Neuronal stem cell (in vitro differentiated cells): ENCODE data around the gene GSAP.

Experiments used
- DNase-seq: peaks from one replicate; pipeline ENCODE4 v3.0.0-alpha.2; 2013; ENCODE audit warnings: low spot score
- H2AFZ ChIP-seq: one replicate; pipeline ENCODE4 v1.6.1; 2013; ENCODE audit warnings: mild to moderate bottlenecking, low read length, inconsistent platforms
- H2AK5ac ChIP-seq: 2 replicates; pipeline ENCODE4 v1.6.1; 2013; ENCODE audit warnings: low read depth, mild to moderate bottlenecking, inconsistent platforms, low read length, moderate library complexity, mixed read lengths
- H2BK120ac ChIP-seq: 2 replicates; pipeline ENCODE4 v1.6.1; 2013; ENCODE audit warnings: low read depth, mild to moderate bottlenecking, inconsistent platforms, low read length, moderate library complexity, mixed read lengths
- H2BK12ac ChIP-seq: one replicate; pipeline ENCODE4 v1.6.1; 2013; ENCODE audit warnings: low read length, inconsistent platforms
- H2BK15ac ChIP-seq: 2 replicates; pipeline ENCODE4 v1.6.1; 2013; ENCODE audit warnings: mild to moderate bottlenecking, low read length, inconsistent platforms, mixed read lengths
- H2BK5ac ChIP-seq: one replicate; pipeline ENCODE4 v1.6.1; 2013; ENCODE audit warnings: inconsistent platforms, mild to moderate bottlenecking, low read length, moderate library complexity
- H3K14ac ChIP-seq: one replicate; pipeline ENCODE4 v1.6.1; 2013; ENCODE audit warnings: low read length, inconsistent platforms
- H3K18ac ChIP-seq: 2 replicates; pipeline ENCODE4 v1.6.1; 2013; ENCODE audit warnings: low read length, inconsistent platforms
- H3K23ac ChIP-seq: 2 replicates; pipeline ENCODE4 v1.6.1; 2013; ENCODE audit warnings: low read depth, mild to moderate bottlenecking, mixed read lengths, low read length, inconsistent platforms; ENCODE audit not compliant: poor library complexity
- H3K27ac ChIP-seq: replicated peaks from 3 replicates; pipeline ENCODE4 v1.5.1; 2013; ENCODE audit warnings: low read length, inconsistent platforms
- H3K27me3 ChIP-seq, 3 experiments: 2 replicates each; pipeline ENCODE4 v1.6.1; 2013; ENCODE audit warnings: low read length in 3 of 3, mild to moderate bottlenecking in 2 of 3, inconsistent platforms in 1 of 3, low read depth in 1 of 3, mixed read lengths in 1 of 3, moderate library complexity in 1 of 3; ENCODE audit not compliant: control insufficient read depth in 3 of 3, insufficient read depth in 3 of 3
- H3K36me3 ChIP-seq, 2 donors: replicated peaks in 1 of 2; 2 replicates each; pipeline ENCODE4 v1.6.1; 2013; ENCODE audit warnings: low read length in 2 of 2; ENCODE audit not compliant: control insufficient read depth in 2 of 2, insufficient read depth in 2 of 2
- H3K4ac ChIP-seq: 2 replicates; pipeline ENCODE4 v1.6.1; 2013; ENCODE audit warnings: inconsistent platforms, mild to moderate bottlenecking, low read length, moderate library complexity
- H3K4me1 ChIP-seq, 2 donors: 1 replicate in 1 of 2; 2 replicates in 1 of 2; pipeline ENCODE4 v1.6.1; 2013; ENCODE audit warnings: low read length in 2 of 2, low read depth in 1 of 2; ENCODE audit not compliant: control insufficient read depth in 2 of 2, insufficient read depth in 1 of 2
- H3K4me2 ChIP-seq: one replicate; pipeline ENCODE4 v1.6.1; 2013; ENCODE audit warnings: mild to moderate bottlenecking, low read length, inconsistent platforms; ENCODE audit not compliant: insufficient read depth, poor library complexity, severe bottlenecking
- H3K4me3 ChIP-seq, 2 donors: 2 replicates each; pipeline ENCODE4 v1.5.1; 2013; ENCODE audit warnings: low read length in 2 of 2, mild to moderate bottlenecking in 2 of 2, inconsistent platforms in 1 of 2, moderate library complexity in 1 of 2
- H3K79me1 ChIP-seq: one replicate; pipeline ENCODE4 v1.6.1; 2013; ENCODE audit warnings: low read depth, mild to moderate bottlenecking, inconsistent platforms, low read length, moderate library complexity
- H3K9ac ChIP-seq: one replicate; pipeline ENCODE4 v1.6.1; 2013; ENCODE audit warnings: mild to moderate bottlenecking, low read depth, low read length, inconsistent platforms; ENCODE audit not compliant: poor library complexity
- H3K9me3 ChIP-seq, 2 donors: replicated peaks in 1 of 2; 2 replicates each; pipeline versions ENCODE3 to v1.6.1; 2013; ENCODE audit warnings: low read length in 2 of 2, mild to moderate bottlenecking in 2 of 2, inconsistent platforms in 1 of 2, low read depth in 1 of 2, mixed read lengths in 1 of 2, moderate library complexity in 1 of 2; ENCODE audit not compliant: control insufficient read depth in 2 of 2, insufficient read depth in 1 of 2
- H4K8ac ChIP-seq: one replicate; pipeline ENCODE4 v1.6.1; 2013; ENCODE audit warnings: low read depth, mild to moderate bottlenecking, inconsistent platforms, low read length, moderate library complexity
- H4K91ac ChIP-seq: one replicate; pipeline ENCODE4 v1.6.1; 2013; ENCODE audit warnings: low read length, low read depth, mild to moderate bottlenecking, inconsistent platforms; ENCODE audit not compliant: poor library complexity
- WGBS, 2 donors: extraction: QIAGEN DNeasy Blood & Tissue Kit; methylation state at CpG; one replicate each; pipeline ENCODE4 v1.1.7; 2013; ENCODE audit warnings: missing lambda C conversion rate in 2 of 2, mixed read lengths in 1 of 2; ENCODE audit not compliant: insufficient read length in 2 of 2, insufficient replicate concordance in 1 of 2; ENCODE audit errors: extremely low coverage in 2 of 2; 5-methylcytosine and 5-hydroxymethylcytosine counted together

Gene GSAP

GRCh38 chr7:77327932-77328628 lies 88.1 kb downstream of the GSAP start:
- Histone ChIP-seq H3K18ac (no peak overlapping the region), H2BK120ac (no peak overlapping the region), H3K9ac (no peak overlapping the region), H4K8ac (no peak overlapping the region), H3K4me1 (peaks cover 1 to 4% of the 10 kb centered on the region in 2 donors), H2BK5ac (no peak overlapping the region), H3K4ac (no peak overlapping the region), H3K27me3 (no peaks in the 10 kb centered on the region), H3K23ac (no peak overlapping the region), H3K4me2 (no peak overlapping the region), H3K4me3 (peak overlapping the region in 1 of 2 donors; percentile 32), H3K14ac (no peak overlapping the region), H3K27ac (no peak overlapping the region), H4K91ac (no peak overlapping the region), H2AK5ac (no peak overlapping the region), H3K36me3 (no peaks in the 10 kb centered on the region), H2AFZ (peak overlapping the region; percentile 46), H3K9me3 (no peaks in the 10 kb centered on the region), H2BK15ac (no peak overlapping the region), H2BK12ac (no peak overlapping the region), H3K79me1 (no peaks in the 10 kb centered on the region)
- no peak for DNase-seq
- WGBS, 2 donors, result no CpG with 5 or more reads among the region's 6 CpGs

DNA sequence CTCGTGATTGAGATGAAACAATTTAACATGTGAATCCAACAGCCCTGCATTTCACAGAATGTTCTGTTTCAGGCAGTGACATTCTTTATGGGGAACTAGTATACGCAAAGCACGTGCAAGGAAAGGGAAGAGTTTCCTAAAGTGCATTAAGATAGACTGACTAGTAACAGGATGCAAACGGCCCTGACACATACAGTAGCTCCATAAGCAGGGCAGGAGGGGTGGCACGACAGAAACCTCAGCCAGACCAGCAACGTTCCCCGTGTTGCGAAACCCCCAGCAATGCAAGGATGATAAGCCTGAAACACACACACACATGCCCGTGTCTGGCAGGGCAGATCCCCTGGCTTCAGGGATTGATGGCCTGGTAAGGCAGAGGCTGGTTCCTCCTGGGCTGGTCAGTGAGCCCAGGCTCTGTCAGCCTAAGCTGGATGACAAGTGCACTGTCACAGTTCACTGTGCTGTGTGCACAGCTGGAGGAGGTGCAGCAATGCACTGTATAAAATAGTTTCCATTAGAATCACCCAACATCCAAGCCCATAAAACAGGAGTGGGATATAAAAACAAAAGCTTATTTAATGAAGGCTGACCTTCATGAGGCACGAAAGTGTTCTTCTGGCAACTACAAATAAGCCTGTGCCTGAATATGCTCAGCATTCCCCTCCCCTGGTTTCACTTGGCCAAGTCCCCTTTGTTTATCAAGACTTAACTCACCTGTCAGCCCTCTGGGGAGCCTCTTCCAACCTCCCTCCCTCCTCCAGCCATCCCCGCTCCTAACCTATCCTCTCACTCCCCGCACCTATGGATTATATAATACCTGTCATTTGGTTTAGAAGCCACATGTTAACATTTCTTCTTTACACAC lies 88.8 kb downstream of the GSAP start:
- Histone ChIP-seq H2BK15ac (no peak overlapping the region), H4K91ac (no peak overlapping the region), H2AFZ (peak overlapping the region; percentile 25), H3K9me3 (no peaks in the 10 kb centered on the region), H3K4ac (no peak overlapping the region), H3K27me3 (no peaks in the 10 kb centered on the region), H3K4me3 (no peak overlapping the region), H3K9ac (no peak overlapping the region), H2AK5ac (no peak overlapping the region), H3K14ac (no peak overlapping the region), H2BK120ac (no peak overlapping the region), H2BK5ac (no peak overlapping the region), H3K4me2 (no peak overlapping the region), H4K8ac (no peak overlapping the region), H3K4me1 (peaks cover 1 to 4% of the 10 kb centered on the region in 2 donors), H3K79me1 (no peaks in the 10 kb centered on the region), H3K27ac (no peak overlapping the region), H3K23ac (no peak overlapping the region), H3K36me3 (no peaks in the 10 kb centered on the region), H3K18ac (peak overlapping the region; percentile 54), H2BK12ac (no peak overlapping the region)
- DNase-seq, result no peak
- no CpG with 5 or more reads among the region's 12 CpGs for WGBS, 2 donors

DNA sequence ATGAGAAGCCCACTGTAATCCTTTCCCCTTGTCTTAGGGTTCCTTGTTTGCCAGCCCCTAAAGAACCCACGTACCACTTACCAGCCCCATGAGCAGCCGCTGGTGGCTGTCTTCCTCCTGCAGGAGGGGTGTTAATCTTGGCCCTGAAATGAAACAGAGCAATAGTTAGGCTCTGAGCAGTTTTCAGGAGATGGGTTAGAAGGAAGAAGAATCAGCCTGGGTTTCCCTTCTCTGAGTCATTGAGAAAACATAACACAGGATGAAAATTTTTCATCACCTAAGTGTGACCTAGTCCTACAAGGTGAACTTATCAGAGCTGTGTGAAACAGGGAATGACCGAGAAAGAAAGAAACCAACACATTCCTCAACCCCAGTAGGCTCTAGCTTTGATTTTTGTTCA lies 90.0 kb downstream of the GSAP start:
- Histone ChIP-seq H3K27ac (no peak overlapping the region), H3K4ac (no peak overlapping the region), H4K8ac (no peak overlapping the region), H3K4me2 (no peak overlapping the region), H3K9me3 (no peaks in the 10 kb centered on the region), H3K23ac (no peak overlapping the region), H3K27me3 (no peaks in the 10 kb centered on the region), H3K9ac (no peak overlapping the region), H2BK120ac (no peak overlapping the region), H3K4me1 (peaks cover 0 to 1% of the 10 kb centered on the region in 2 donors), H3K18ac (no peak overlapping the region), H2BK12ac (no peak overlapping the region), H3K79me1 (no peaks in the 10 kb centered on the region), H2BK5ac (no peak overlapping the region), H3K4me3 (no peak overlapping the region), H3K36me3 (no peaks in the 10 kb centered on the region), H2AFZ (peak overlapping the region; percentile 32), H4K91ac (no peak overlapping the region), H2BK15ac (no peak overlapping the region), H2AK5ac (no peak overlapping the region), H3K14ac (no peak overlapping the region)
- DNase-seq, result no peak
- WGBS, 2 donors, result no CpG with 5 or more reads among the region's 3 CpGs

GRCh38 chr7:77321300-77321699 lies 94.8 kb downstream of the GSAP start:
- H3K27me3 ChIP-seq, result no peaks in the 10 kb centered on the region
- peaks cover 0 to 1% of the 10 kb centered on the region in 2 donors for H3K4me1 ChIP-seq
- no peak overlapping the region for H3K4me3 ChIP-seq
- H2AK5ac ChIP-seq, result no peak overlapping the region
- no peak overlapping the region for H2AFZ ChIP-seq
- H3K23ac ChIP-seq, result no peak overlapping the region
- H3K79me1 ChIP-seq, result no peaks in the 10 kb centered on the region
- H4K8ac ChIP-seq, result no peak overlapping the region
- no CpG with 5 or more reads among the region's 2 CpGs for WGBS, 2 donors
- no peak overlapping the region for H3K14ac ChIP-seq
- no peak overlapping the region for H3K9ac ChIP-seq
- no peaks in the 10 kb centered on the region for H3K36me3 ChIP-seq
- DNase-seq, result no peak
- H2BK15ac ChIP-seq, result no peak overlapping the region
- H2BK12ac ChIP-seq, result no peak overlapping the region
- no peaks in the 10 kb centered on the region for H3K9me3 ChIP-seq
- no peak overlapping the region for H4K91ac ChIP-seq
- H3K4ac ChIP-seq, result no peak overlapping the region
- no peak overlapping the region for H3K4me2 ChIP-seq
- H3K27ac ChIP-seq, result no peak overlapping the region
- no peak overlapping the region for H3K18ac ChIP-seq
- no peak overlapping the region for H2BK120ac ChIP-seq
- H2BK5ac ChIP-seq, result no peak overlapping the region
